ENCODE data around the gene CTXND1.
"Not testable (repeated sequence)": the region's sequence is repeated elsewhere in the genome, so short reads cannot be mapped to it uniquely, and the experiment has no call there.

The CTXND1 gene

DNA sequence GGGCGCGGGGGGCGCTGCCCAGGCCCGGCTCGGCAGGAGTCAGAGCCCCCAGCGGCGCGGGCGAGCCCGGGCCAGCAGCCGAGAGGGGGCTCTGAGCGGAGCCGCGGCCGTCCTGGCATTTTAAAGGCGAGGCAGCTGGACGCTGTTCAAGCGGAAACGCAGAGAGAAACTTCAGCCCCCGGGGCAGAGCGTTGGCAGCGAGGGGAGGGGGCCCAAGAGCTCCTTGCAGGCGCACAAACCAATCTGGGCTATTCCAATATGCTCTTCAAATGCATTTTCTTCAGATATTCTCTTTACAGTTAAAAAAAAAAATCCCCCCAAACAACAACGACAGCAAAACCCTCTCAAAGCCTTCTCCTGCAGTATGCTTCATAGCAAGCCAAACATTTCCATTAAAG lies at the start of gene CTXND1:
CTXND1 (minus strand) TSS at position 93 of the 398 bp plus-strand sequence. CDS start 50,264 bp downstream, outside the sequence.
- Histone ChIP-seq H2AFZ (no peak within 1 kb of the TSS), H3K27ac (no peak within 1 kb of the TSS), H3K27me3 (ENCODE audit: control insufficient read depth, insufficient read depth, low read length) (no peaks in the 10 kb centered on the region), H3K36me3 (ENCODE audit: control insufficient read depth, insufficient read depth, low read length) (no peaks in the 10 kb centered on the region), H3K79me2 (no peaks in the 10 kb centered on the region), H3K4me3 (ENCODE audit: low read depth, low read length) (peak within 1 kb of the TSS; percentile 24), H3K4me2 (ENCODE audit: low read length) (no peak within 1 kb of the TSS), H3K4me1 (no peaks in the 10 kb centered on the region), H3K9me3 (ENCODE audit: control insufficient read depth, low read length) (no peaks in the 10 kb centered on the region), H3K9ac (no peak within 1 kb of the TSS)
- TF ChIP-seq, protein P1, sequence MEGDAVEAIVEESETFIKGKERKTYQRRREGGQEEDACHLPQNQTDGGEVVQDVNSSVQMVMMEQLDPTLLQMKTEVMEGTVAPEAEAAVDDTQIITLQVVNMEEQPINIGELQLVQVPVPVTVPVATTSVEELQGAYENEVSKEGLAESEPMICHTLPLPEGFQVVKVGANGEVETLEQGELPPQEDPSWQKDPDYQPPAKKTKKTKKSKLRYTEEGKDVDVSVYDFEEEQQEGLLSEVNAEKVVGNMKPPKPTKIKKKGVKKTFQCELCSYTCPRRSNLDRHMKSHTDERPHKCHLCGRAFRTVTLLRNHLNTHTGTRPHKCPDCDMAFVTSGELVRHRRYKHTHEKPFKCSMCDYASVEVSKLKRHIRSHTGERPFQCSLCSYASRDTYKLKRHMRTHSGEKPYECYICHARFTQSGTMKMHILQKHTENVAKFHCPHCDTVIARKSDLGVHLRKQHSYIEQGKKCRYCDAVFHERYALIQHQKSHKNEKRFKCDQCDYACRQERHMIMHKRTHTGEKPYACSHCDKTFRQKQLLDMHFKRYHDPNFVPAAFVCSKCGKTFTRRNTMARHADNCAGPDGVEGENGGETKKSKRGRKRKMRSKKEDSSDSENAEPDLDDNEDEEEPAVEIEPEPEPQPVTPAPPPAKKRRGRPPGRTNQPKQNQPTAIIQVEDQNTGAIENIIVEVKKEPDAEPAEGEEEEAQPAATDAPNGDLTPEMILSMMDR (IDR thresholded peaks at IDR 0.05) = no peak

DNA sequence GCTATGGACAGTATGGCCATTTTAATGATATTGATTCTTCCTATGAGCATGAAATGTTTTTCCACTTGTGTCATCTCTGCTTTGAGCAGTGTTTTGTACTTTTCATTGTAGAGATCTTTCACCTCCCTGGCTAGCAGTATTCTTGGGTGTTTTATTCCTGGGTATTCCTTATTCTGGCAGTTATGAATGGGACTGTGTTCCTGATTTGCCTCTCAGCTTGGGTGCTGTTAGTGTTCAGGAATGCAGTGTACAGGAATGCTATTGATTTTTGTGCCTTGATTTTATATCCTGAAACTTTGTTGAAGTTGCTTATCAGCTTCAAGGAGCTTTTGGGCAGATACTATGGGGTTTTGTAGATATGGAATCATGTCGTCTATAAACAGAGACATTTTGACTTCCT lies 49.5 kb upstream of the CTXND1 start:
- TF ChIP-seq, protein P1 (IDR thresholded peaks at IDR 0.05) = no peak
- no peak overlapping the region for H3K4me3 ChIP-seq (ENCODE audit: low read depth, low read length)
- H3K4me1 ChIP-seq = no peaks in the 10 kb centered on the region
- no peaks in the 10 kb centered on the region for H3K36me3 ChIP-seq (ENCODE audit: control insufficient read depth, insufficient read depth, low read length)
- no peaks in the 10 kb centered on the region for H3K9me3 ChIP-seq (ENCODE audit: control insufficient read depth, low read length)
- no peak overlapping the region for H3K4me2 ChIP-seq (ENCODE audit: low read length)
- H3K9ac ChIP-seq = no peak overlapping the region
- no peaks in the 10 kb centered on the region for H3K27me3 ChIP-seq (ENCODE audit: control insufficient read depth, insufficient read depth, low read length)
- no peaks in the 10 kb centered on the region for H3K79me2 ChIP-seq
- no peak overlapping the region for H2AFZ ChIP-seq
- H3K27ac ChIP-seq = no peak overlapping the region

DNA sequence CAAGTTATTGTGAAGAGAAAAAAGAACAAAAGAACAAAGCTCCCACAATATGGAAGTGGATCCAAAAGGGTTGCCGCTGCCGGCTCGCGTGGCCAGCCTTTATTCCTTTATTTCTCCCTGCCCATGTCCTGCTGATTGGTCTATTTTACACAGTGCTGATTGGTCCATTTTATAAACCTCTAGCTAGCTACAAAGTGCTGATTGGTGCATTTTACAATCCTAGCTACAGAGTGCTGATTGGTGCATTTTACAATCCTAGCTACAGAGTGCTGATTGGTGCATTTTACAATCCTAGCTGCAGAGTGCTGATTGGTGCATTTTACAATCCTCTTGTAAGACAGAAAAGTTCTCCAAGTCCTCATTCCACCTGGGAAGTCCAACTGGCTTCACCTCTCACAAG lies 43.8 kb upstream of the CTXND1 start:
- not testable (repeated sequence) for H3K27me3 ChIP-seq (ENCODE audit: control insufficient read depth, insufficient read depth, low read length); H3K27ac ChIP-seq; H3K4me2 ChIP-seq (ENCODE audit: low read length); H3K9ac ChIP-seq; H2AFZ ChIP-seq; H3K36me3 ChIP-seq (ENCODE audit: control insufficient read depth, insufficient read depth, low read length); H3K4me1 ChIP-seq; H3K4me3 ChIP-seq (ENCODE audit: low read depth, low read length); H3K9me3 ChIP-seq (ENCODE audit: control insufficient read depth, low read length); H3K79me2 ChIP-seq

- Histone ChIP-seq H3K9me3 (ENCODE audit: control insufficient read depth, low read length) (no peaks in the 10 kb centered on the region), H3K36me3 (ENCODE audit: control insufficient read depth, insufficient read depth, low read length) (no peaks in the 10 kb centered on the region), H3K27ac (no peak overlapping the region), H3K4me3 (ENCODE audit: low read depth, low read length) (no peak overlapping the region), H3K4me2 (ENCODE audit: low read length) (no peak overlapping the region), H3K27me3 (ENCODE audit: control insufficient read depth, insufficient read depth, low read length) (no peaks in the 10 kb centered on the region), H2AFZ (no peak overlapping the region), H3K4me1 (no peaks in the 10 kb centered on the region), H3K79me2 (no peaks in the 10 kb centered on the region), H3K9ac (no peak overlapping the region)
- TF ChIP-seq, protein P1 (IDR thresholded peaks at IDR 0.05) = no peak
Observed at GRCh38 chr15:80292079-80292478, 40.1 kb upstream of the CTXND1 start.

DNA sequence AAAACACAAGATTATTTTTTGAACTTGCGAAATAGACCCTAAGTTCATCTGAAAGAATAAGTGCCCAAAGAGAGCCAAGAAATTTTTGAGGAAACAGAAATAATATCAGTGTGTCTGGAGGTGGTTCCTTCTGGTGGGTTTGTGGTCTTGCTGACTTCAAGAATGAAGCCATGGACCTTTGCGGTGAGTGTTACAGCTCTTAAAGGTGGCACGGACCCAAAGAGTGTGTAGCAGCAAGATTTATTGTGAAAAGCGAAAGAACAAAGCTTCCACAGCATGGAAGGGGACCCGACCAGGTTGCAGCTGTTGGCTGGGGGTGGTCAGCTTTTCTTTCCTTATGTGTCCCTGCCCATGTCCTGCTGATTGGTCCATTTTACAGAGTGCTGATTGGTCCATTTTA lies 38.9 kb upstream of the CTXND1 start:
- H3K27me3 ChIP-seq (ENCODE audit: control insufficient read depth, insufficient read depth, low read length); H3K4me1 ChIP-seq; H3K9me3 ChIP-seq (ENCODE audit: control insufficient read depth, low read length); H3K4me2 ChIP-seq (ENCODE audit: low read length); H2AFZ ChIP-seq; H3K36me3 ChIP-seq (ENCODE audit: control insufficient read depth, insufficient read depth, low read length); H3K27ac ChIP-seq; H3K9ac ChIP-seq; H3K79me2 ChIP-seq; H3K4me3 ChIP-seq (ENCODE audit: low read depth, low read length): not testable (repeated sequence)
